Astrocyte (in vitro differentiated cells and primary cell): ENCODE data around the gene ZBTB38. TPM values are rescaled to one million over a fixed set of nuclear protein-coding genes. Genes with fewer than 3 reads are reported as not detected.
A peak's percentile ranks its signal among the peaks of the same experiment; 100 is the strongest.

Experiments used
- DNase-seq: peaks from one replicate; pipeline ENCODE4 v3.0.0-alpha.2; 2010; ENCODE audit warnings: low read depth
- FAIRE-seq: peaks from 2 replicates; lab custom pipeline; 2011; peaks lifted over from hg19 to GRCh38; lab: Jason Lieb, UNC
- H2AFZ ChIP-seq: 2 replicates; pipeline ENCODE4 v1.6.0; 2012; ENCODE audit warnings: low read depth, low read length, inconsistent platforms
- H3K27ac ChIP-seq: 2 replicates; pipeline ENCODE4 v1.5.1; 2011; ENCODE audit warnings: low read depth, low read length, inconsistent platforms
- H3K27me3 ChIP-seq: 2 replicates; pipeline ENCODE4 v1.6.0; 2011; ENCODE audit warnings: low read length, inconsistent platforms; ENCODE audit not compliant: insufficient read depth
- H3K36me3 ChIP-seq: 2 replicates; pipeline ENCODE4 v1.5.1; 2011; ENCODE audit warnings: low read length, inconsistent platforms; ENCODE audit not compliant: insufficient read depth
- H3K4me1 ChIP-seq: 2 replicates; pipeline ENCODE4 v1.5.1; 2011; ENCODE audit warnings: low read length, inconsistent platforms; ENCODE audit not compliant: insufficient read depth
- H3K4me2 ChIP-seq: 2 replicates; pipeline ENCODE4 v1.6.0; 2012; ENCODE audit warnings: low read length, inconsistent platforms
- H3K4me3 ChIP-seq: 2 replicates; pipeline ENCODE4 v1.5.1; 2011; ENCODE audit warnings: low read depth, mild to moderate bottlenecking, low read length, inconsistent platforms; ENCODE audit not compliant: insufficient read depth
- H3K79me2 ChIP-seq: 2 replicates; pipeline ENCODE4 v1.6.0; 2012; ENCODE audit warnings: mild to moderate bottlenecking, low read length, inconsistent platforms; ENCODE audit not compliant: insufficient read depth
- H3K9ac ChIP-seq: 2 replicates; pipeline ENCODE4 v1.6.0; 2012; ENCODE audit warnings: mild to moderate bottlenecking, low read length, inconsistent platforms
- H3K9me3 ChIP-seq: 2 replicates; pipeline ENCODE4 v1.5.1; 2012; ENCODE audit warnings: low read depth, mild to moderate bottlenecking, low read length, inconsistent platforms; ENCODE audit not compliant: insufficient read depth
- H4K20me1 ChIP-seq: 2 replicates; pipeline ENCODE4 v1.6.0; 2012; ENCODE audit warnings: low read length, inconsistent platforms; ENCODE audit not compliant: insufficient read depth
- H3K27ac Mint-ChIP-seq: one replicate; pipeline ENCODE4 v1.8.0; 2021; ENCODE audit warnings: mild to moderate bottlenecking, mixed read lengths; ENCODE audit not compliant: unreplicated experiment
- H3K27me3 Mint-ChIP-seq: one replicate; pipeline ENCODE4 v1.8.0; 2021; ENCODE audit warnings: low read depth, mixed read lengths; ENCODE audit not compliant: unreplicated experiment
- H3K36me3 Mint-ChIP-seq: one replicate; pipeline ENCODE4 v1.8.0; 2021; ENCODE audit warnings: low read depth, mixed read lengths; ENCODE audit not compliant: unreplicated experiment
- H3K4me1 Mint-ChIP-seq: one replicate; pipeline ENCODE4 v1.8.0; 2021; ENCODE audit warnings: low read depth, mixed read lengths; ENCODE audit not compliant: unreplicated experiment
- H3K4me3 Mint-ChIP-seq: one replicate; pipeline ENCODE4 v1.8.0; 2021; ENCODE audit warnings: mild to moderate bottlenecking, moderate library complexity, mixed read lengths; ENCODE audit not compliant: unreplicated experiment
- H3K9me3 Mint-ChIP-seq: one replicate; pipeline ENCODE4 v1.8.0; 2021; ENCODE audit warnings: mild to moderate bottlenecking, mixed read lengths; ENCODE audit not compliant: unreplicated experiment
- CTCF ChIP-seq: IDR thresholded peaks from 2 replicates; pipeline ENCODE4 v1.5.1; 2011; ENCODE audit warnings: low read depth, mild to moderate bottlenecking, inconsistent platforms, low read length, moderate library complexity; ENCODE audit not compliant: insufficient read depth
- EZH2 ChIP-seq: IDR thresholded peaks from 2 replicates; pipeline ENCODE4 v1.6.1; 2012; ENCODE audit warnings: mild to moderate bottlenecking, low read length, inconsistent platforms; ENCODE audit not compliant: insufficient read depth
- total RNA-seq: library from RNA; stranded (reverse); gene quantifications from 2 replicates; pipeline ENCODE4 v1.2.1, GENCODE V29; 2021

The ZBTB38 gene
- total RNA-seq, 1 donor from 2014 or later = 57.6 TPM

DNA sequence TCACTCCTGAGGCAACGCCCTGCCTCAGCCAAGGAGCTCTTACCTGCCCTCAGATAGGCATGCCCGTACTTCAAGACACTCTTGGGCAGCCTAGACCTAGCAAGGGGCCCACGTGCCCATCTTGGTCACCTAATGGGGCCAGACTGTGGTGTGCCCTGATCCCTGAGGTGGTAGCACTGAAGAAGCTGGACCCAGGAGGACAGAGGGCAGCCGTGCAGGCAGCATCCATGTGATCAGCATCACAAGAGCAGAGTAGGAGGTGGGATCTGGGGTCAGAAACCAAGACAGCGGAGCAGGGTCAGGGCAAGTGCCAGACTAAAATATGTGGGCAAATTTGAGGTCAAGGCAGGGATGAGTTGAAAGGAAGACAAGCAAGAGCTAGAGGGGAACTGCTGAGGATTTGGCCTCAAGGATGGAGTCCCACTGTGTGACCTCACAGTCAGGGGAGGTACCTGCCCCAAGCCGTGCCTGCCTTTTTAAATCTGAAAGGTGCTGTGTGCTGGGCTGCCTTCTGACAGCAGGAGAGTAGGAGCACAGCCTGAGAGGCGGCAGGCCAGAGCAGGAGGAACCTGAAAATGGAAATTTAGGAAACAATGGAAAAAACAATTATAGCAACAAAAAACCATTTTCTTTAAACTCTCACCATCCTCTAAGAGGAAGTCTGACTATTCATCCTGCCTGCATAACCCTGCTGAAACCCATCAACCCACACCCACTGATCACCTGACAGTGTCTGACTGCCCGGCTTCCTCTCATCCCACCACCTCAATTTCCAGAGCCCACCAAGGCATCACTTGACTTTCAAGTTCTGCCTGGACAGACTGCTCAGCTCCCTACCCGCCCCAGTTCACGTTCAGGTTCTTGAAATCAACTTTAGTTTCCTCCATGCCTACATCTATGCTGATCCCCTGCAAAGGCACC lies 7.3 kb downstream of the ZBTB38 start:
- Histone ChIP-seq H3K4me1 (peaks cover 17% of the 10 kb centered on the region), H3K79me2 (peaks cover 64% of the 10 kb centered on the region), H3K4me3 (no peak overlapping the region), H3K27me3 (no peaks in the 10 kb centered on the region), H3K27ac (no peak overlapping the region), H4K20me1 (no peaks in the 10 kb centered on the region), H3K4me2 (no peak overlapping the region), H3K9me3 (no peaks in the 10 kb centered on the region), H3K9ac (no peak overlapping the region), H2AFZ (no peak overlapping the region), H3K36me3 (peaks cover 28% of the 10 kb centered on the region)
- H3K9me3 Mint-ChIP-seq = no peaks in the 10 kb centered on the region
- no peak overlapping the region for H3K27ac Mint-ChIP-seq
- H3K27me3 Mint-ChIP-seq = no peaks in the 10 kb centered on the region
- TF ChIP-seq EZH2 (no peak), CTCF (no peak)
- H3K4me3 Mint-ChIP-seq = peak overlapping the region; percentile 51
- FAIRE-seq (no peak), DNase-seq (no peak)
- peaks cover 34% of the 10 kb centered on the region for H3K36me3 Mint-ChIP-seq
- peaks cover 20% of the 10 kb centered on the region for H3K4me1 Mint-ChIP-seq

DNA sequence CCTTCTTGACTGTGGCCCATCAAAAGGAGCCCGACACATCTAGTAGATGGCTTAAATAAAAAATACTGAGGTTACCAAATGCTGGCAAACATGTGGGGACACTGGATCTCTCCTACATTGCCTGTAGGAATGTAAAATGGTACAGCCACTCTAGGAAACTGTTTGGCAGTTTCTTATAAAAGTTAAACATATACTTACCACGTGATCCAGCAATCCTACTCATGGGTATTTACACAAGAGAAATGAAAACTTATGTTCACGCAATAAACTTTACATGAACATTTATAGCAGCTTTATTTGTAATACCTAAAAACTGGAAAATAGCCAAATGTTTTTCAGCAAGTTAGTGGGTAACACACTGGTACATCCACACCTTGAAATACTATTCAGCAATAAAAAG lies 9.1 kb downstream of the ZBTB38 start:
- Histone ChIP-seq H4K20me1 (no peaks in the 10 kb centered on the region), H3K9ac (no peak overlapping the region), H3K4me3 (no peak overlapping the region), H3K4me2 (no peak overlapping the region), H3K27ac (no peak overlapping the region), H3K36me3 (peaks cover 42% of the 10 kb centered on the region), H3K4me1 (peaks cover 13% of the 10 kb centered on the region), H3K79me2 (peaks cover 60% of the 10 kb centered on the region), H3K9me3 (no peaks in the 10 kb centered on the region), H2AFZ (no peak overlapping the region), H3K27me3 (no peaks in the 10 kb centered on the region)
- Mint-ChIP-seq H3K9me3 (no peaks in the 10 kb centered on the region), H3K4me1 (peaks cover 20% of the 10 kb centered on the region), H3K27me3 (no peaks in the 10 kb centered on the region), H3K4me3 (no peak overlapping the region), H3K36me3 (peaks cover 40% of the 10 kb centered on the region), H3K27ac (no peak overlapping the region)
- no peak for FAIRE-seq
- TF ChIP-seq CTCF (no peak), EZH2 (no peak)
- DNase-seq = no peak

- H3K27ac Mint-ChIP-seq = no peak overlapping the region
These were observed 10.3 kb downstream of the ZBTB38 start for GRCh38 chr3:141378556-141378955.

More at GRCh38 chr3:141378556-141378955, 10.3 kb downstream of the ZBTB38 start:
- no peak for TF ChIP-seq CTCF
- TF ChIP-seq EZH2 = no peak
- H3K27me3 ChIP-seq = no peaks in the 10 kb centered on the region
- DNase-seq = no peak
- no peaks in the 10 kb centered on the region for H3K9me3 Mint-ChIP-seq
- H3K4me3 Mint-ChIP-seq = peak overlapping the region; percentile 17
- peaks cover 37% of the 10 kb centered on the region for H3K36me3 Mint-ChIP-seq
- no peak overlapping the region for H3K4me2 ChIP-seq
- H2AFZ ChIP-seq = no peak overlapping the region
- H3K4me1 ChIP-seq = peaks cover 8% of the 10 kb centered on the region
- no peak overlapping the region for H3K27ac ChIP-seq
- no peaks in the 10 kb centered on the region for H3K9me3 ChIP-seq
- peaks cover 48% of the 10 kb centered on the region for H3K79me2 ChIP-seq
- H4K20me1 ChIP-seq = no peaks in the 10 kb centered on the region
- no peak overlapping the region for H3K9ac ChIP-seq
- no peaks in the 10 kb centered on the region for H3K27me3 Mint-ChIP-seq
- no peak overlapping the region for H3K4me3 ChIP-seq
- FAIRE-seq = no peak
- H3K36me3 ChIP-seq = peaks cover 45% of the 10 kb centered on the region
- H3K4me1 Mint-ChIP-seq = peaks cover 10% of the 10 kb centered on the region
